SU-DHL-6 (cell line): Measurements from ENCODE around the gene PLEKHM2.

ENCODE experiments used
- EZH2phosphoT487 ChIP-seq: fragments of 200-600 bp; sonication (generic), shearing (Covaris generic); conservative IDR thresholded peaks from 2 replicates; pipeline ENCODE4 v1.6.1; 2018; ENCODE audit warnings: mild to moderate bottlenecking, antibody characterized with exemption, low read length, moderate library complexity, mixed read lengths
- TF ChIP-seq, protein P1 (sequence below): fragments of 200-600 bp; sonication (generic); IDR thresholded peaks from one replicate; pipeline ENCODE4 v1.5.1; 2017; ENCODE audit warnings: antibody characterized with exemption, mild to moderate bottlenecking, low read length, moderate library complexity; ENCODE audit not compliant: insufficient read depth, poor library complexity, severe bottlenecking

DNA sequence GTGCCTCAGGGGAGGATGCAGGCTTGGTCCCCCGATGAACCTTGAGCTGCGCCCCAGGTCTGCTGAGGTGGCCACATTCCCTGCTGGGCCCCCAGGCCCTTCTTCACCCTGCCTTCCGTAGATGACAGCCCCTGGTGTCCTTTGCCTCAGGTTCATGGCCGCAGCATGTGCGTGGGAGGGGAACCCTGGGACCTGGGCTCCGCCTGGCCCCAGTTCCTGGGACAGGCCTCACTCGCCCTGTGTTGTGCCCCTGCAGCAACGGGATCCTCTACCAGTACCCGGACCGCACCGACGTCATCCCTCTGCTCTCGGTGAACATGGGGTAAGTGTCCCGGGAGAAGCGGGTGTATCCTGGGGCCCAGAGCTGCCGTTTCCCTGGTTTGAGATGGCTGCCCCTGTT lies 46.8 kb downstream of the PLEKHM2 start:
- TF ChIP-seq, protein P1, sequence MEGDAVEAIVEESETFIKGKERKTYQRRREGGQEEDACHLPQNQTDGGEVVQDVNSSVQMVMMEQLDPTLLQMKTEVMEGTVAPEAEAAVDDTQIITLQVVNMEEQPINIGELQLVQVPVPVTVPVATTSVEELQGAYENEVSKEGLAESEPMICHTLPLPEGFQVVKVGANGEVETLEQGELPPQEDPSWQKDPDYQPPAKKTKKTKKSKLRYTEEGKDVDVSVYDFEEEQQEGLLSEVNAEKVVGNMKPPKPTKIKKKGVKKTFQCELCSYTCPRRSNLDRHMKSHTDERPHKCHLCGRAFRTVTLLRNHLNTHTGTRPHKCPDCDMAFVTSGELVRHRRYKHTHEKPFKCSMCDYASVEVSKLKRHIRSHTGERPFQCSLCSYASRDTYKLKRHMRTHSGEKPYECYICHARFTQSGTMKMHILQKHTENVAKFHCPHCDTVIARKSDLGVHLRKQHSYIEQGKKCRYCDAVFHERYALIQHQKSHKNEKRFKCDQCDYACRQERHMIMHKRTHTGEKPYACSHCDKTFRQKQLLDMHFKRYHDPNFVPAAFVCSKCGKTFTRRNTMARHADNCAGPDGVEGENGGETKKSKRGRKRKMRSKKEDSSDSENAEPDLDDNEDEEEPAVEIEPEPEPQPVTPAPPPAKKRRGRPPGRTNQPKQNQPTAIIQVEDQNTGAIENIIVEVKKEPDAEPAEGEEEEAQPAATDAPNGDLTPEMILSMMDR: no peak
- TF ChIP-seq EZH2phosphoT487: no peak
